ENCODE results near the gene LRRC74A.

LRRC74A gene

DNA sequence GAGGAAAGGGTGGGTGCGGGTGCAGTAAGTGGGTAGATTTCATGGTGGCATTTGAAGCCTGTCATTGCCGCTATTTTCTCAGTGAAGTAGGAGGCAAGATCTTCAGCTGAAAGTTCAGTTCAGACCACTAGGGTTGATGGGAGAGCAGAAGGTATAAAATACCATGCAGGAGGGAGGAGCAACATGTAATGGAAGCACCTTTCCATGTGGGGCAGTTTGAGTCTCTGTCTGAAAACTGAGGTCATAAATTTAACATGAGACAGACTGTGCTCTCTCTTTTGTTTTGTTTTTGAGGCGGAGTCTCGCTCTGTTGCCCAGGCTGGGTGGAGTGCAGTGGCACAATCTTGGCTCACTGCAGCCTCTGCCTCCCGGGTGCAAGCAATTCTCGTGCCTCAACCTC lies 22.7 kb downstream of the LRRC74A start:
- DNase-seq (ENCODE audit: low spot score): no peak

GRCh38 chr14:76855066-76855465 lies 28.9 kb downstream of the LRRC74A start:
- no peak for DNase-seq (ENCODE audit: low spot score)

GRCh38 chr14:76856769-76857168 lies 30.6 kb downstream of the LRRC74A start:
- DNase-seq (ENCODE audit: low spot score): no peak

DNA sequence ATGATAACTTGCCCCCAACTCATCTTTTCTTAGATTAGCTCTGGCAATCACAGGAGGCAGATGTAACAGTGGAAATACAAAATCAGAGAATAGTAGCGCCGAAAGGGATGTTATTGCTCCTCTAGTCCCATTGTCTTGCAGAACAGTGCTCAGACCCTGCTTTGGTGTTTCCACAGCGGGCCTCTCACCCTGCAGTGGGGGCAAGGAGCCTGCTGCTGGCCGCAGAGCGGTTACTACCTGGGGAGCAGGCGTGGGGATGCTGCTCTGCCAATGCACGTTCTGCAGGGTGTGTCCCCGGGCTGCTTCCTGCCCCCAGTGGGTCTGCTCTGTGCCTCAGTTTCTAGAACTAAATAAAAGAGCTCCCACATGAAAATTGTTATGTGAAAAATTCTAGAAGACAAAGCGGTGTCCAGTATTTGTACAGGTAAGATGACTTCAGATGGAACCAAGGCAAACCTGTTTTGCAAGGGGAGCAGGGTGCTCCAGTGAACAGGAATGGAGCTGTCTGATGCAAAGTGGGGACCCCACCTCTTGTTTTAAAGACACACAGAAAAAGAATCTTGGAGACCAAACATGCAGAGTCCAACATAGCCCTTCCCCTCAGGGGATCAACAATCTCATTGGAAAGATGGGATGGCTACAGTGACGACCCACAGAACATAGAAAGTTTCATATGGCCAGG lies 35.5 kb downstream of the LRRC74A start:
- DNase-seq (ENCODE audit: low spot score): no peak

DNA sequence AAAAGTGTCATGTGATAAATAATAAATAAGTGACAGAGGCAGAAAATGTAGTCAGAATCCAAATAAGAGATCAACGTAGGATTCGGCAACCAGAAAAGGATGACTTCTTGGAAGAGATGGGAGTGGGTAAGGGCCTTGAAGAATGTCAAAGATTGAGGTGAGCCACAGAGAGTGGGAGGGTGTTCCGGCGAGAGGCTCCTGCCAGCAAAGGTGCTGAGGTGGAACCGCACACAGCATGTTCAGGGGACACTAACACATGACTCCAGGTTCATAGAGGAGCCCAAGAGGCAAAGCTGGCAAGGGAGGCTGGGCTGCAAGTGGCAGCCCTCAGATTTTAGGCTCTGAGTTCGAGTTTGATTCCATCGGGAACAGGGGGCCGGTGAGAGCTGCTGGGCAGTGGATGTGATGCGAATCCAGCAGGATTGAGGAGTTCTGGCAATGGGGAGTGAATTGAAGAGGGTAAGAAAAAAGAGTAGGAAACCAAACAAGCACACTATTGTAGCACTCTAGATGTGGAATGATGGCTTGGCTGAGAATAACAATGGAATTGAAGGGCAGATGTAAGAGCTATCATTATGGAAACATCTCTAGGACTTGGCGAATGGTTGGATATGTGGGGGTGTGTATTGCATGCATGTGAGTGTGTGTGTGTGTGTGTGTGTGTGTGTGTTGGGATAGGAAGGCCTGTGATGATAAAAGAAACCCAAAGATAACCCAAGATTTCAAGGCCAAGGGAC lies 36.5 kb downstream of the LRRC74A start:
- DNase-seq (ENCODE audit: low spot score): no peak

- no peak for DNase-seq (ENCODE audit: low spot score)
These were observed 37.7 kb downstream of the LRRC74A start for GRCh38 chr14:76863724-76864407.

DNA sequence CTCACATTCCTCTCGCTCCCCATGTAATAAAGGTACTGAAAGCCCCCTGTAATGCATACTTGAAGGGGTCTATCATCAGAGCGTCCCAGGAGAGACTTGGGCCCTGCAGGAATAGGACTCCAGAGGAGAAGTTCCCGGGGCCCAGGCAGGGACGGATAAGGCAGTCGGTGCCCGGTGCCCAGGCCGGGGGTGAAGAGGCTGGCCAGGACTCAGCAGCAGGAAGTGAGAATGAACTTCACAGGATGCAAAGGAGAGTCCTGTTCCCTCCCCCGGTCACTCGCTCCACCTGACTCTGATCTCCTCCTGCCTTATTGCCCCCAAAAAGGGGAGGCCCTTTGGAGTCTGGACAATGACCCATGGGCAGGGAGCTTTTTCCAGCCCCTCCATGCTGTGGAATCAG lies 40.2 kb downstream of the LRRC74A start:
- no peak for DNase-seq (ENCODE audit: low spot score)

- DNase-seq (ENCODE audit: low spot score): no peak
These were observed 41.6 kb downstream of the LRRC74A start for GRCh38 chr14:76867516-76868453.

GRCh38 chr14:76868454-76869170 lies 42.4 kb downstream of the LRRC74A start:
- no peak for DNase-seq (ENCODE audit: low spot score)

DNA sequence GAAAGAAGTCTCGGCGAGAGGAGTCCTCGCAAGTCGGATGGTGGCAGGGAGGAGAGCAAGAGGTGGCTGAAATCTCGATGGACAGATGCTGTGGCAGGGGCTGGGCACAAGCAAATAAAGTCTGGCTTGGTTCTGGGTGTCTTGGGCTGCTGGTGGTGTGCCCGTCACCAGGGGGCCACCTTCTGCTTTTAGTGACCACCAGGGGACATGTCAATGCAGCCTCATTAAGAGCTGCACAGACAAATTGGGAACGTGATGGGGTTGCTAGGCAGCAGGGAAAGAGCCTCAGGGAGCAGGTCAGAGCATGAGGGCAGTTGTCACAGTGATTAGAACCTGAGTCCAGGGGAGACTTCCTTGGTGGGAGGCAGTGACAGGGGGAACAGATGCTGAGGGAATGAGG lies 44.0 kb downstream of the LRRC74A start:
- DNase-seq (ENCODE audit: low spot score): no peak

GRCh38 chr14:76872796-76873432 lies 46.7 kb downstream of the LRRC74A start:
- peak; percentile 67 for DNase-seq (ENCODE audit: low spot score)

DNA sequence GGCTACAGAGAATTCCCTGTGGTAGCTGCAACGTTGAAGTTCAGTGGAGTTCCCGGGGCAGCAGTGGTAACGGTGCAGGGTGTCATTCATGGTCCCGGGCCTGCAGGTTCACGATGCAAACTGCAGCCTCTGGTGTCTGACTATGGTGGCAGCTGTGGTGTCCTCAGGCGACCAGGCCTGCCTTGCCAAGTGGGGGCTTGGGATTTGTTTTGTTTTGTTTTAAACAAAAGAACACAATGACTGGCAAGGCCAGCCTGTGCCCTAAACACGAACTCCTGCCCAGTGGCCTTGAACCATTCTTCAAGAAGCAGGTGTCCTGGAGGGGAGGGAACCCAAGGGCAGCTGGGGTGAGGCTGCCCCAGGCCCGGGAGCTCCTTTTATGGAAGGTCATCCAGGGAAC lies 48.5 kb downstream of the LRRC74A start:
- DNase-seq (ENCODE audit: low spot score): no peak

DNA sequence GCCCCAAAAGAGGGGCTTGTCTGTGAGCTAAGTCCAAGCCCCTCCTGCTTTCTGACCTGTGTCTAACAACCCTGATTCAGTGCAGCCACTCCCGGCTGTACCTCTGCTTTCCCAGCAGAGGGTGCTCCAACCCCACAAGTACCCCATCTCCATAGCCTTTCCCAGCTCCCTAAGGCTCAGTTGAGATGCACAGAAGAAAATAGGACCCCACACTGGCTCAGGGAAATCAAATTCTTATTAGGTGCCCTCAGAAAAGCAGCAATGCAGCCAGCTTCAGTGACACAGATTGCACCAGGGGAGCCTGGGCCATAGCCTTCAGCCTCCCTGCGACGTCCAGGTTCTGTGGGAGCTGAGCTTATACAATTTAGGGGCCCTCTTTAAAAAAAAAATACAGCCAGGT lies 49.9 kb downstream of the LRRC74A start:
- DNase-seq (ENCODE audit: low spot score): peak; percentile 54

GRCh38 chr14:76877871-76878270 lies 51.7 kb downstream of the LRRC74A start:
- no peak for DNase-seq (ENCODE audit: low spot score)

DNA sequence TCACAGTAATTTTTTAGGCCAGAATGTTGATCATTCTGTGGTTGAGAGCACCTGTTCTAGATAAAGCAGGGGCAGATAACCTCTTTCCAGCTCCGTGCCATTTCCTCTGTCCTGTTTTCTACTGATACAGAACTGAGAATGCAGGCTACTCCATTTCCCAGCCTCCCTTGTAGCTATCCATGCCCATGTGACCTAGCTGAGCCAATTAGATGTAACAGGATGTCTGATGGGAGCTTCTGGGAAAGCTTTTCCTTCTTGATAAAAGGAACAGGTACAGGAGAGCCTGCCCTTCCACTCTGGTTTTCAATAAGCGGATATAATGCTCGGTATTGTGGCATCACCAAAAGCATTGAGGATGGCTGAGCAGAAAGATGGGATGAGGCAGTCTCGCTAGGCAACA lies 54.2 kb downstream of the LRRC74A start:
- DNase-seq (ENCODE audit: low spot score): no peak

GRCh38 chr14:76881348-76881747 lies 55.1 kb downstream of the LRRC74A start:
- DNase-seq (ENCODE audit: low spot score): no peak

- DNase-seq (ENCODE audit: low spot score): no peak
These were observed 56.4 kb downstream of the LRRC74A start for GRCh38 chr14:76882651-76883050.

DNA sequence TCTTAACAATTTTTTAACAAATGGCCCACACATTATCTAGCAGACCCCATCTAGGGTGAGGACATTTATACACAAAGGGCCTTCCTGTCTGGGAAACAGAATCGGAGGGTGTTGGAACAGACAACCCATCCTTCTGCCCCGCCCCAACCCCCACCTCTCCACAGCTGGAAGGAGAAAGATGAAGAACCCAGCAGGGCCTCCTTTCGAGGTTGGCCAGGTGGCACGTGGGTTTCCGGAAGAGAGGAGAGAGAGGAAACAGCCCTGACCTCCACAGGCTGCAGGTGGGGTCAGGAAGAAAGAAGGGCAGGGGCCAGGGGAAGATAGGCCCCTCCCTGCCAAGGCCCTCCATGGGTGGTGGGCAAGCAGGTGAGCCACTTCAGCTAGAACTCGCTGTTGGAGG lies 57.2 kb downstream of the LRRC74A start:
- DNase-seq (ENCODE audit: low spot score): no peak

- no peak for DNase-seq (ENCODE audit: low spot score)
These were observed 58.2 kb downstream of the LRRC74A start for GRCh38 chr14:76884394-76884793.

- DNase-seq (ENCODE audit: low spot score): no peak
These were observed 58.7 kb downstream of the LRRC74A start for GRCh38 chr14:76884853-76885276.

DNA sequence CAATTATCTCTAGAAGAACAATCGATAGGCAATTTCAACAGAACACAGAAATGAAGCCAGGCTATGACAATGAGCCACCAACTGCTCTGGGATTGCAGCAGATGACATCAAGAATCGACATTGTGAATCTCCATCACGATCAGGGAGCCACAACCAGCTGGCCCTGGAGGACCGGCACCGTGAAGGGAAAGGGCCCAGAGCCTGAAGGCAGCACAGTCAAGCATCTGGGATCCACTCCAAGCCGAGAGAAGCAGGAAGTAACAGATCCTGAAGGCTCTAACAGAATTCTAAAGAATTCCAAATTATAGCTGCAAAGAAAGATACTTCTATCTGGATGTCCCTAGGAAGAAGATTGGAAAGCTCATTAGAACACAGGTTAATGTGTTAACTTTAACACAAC lies 61.0 kb downstream of the LRRC74A start:
- no peak for DNase-seq (ENCODE audit: low spot score)

Data from germinal center (tissue), 1 donor.